Chondrocyte (in vitro differentiated cells): ENCODE results near the gene RETREG1. TPM values are rescaled to one million over a fixed set of nuclear protein-coding genes. Genes with fewer than 3 reads are reported as not detected.

Source experiments
- DNase-seq: peaks from one replicate; pipeline ENCODE4 v3.0.0; 2021; ENCODE audit warnings: mixed read lengths, low spot score
- H3K27ac Mint-ChIP-seq: one replicate; pipeline ENCODE4 v1.8.0; 2021; ENCODE audit warnings: mild to moderate bottlenecking, moderate library complexity, mixed read lengths; ENCODE audit not compliant: unreplicated experiment
- H3K27me3 Mint-ChIP-seq: 2 replicates; pipeline ENCODE4 v1.8.0; 2021; ENCODE audit warnings: low read depth, mixed read lengths
- H3K36me3 Mint-ChIP-seq: 2 replicates; pipeline ENCODE4 v1.8.0; 2021; ENCODE audit warnings: low read depth, mixed read lengths
- H3K4me1 Mint-ChIP-seq: 2 replicates; pipeline ENCODE4 v1.8.0; 2021; ENCODE audit warnings: low read depth, mild to moderate bottlenecking, mixed read lengths
- H3K4me3 Mint-ChIP-seq: one replicate; pipeline ENCODE4 v1.8.0; 2021; ENCODE audit warnings: mild to moderate bottlenecking, moderate library complexity, mixed read lengths; ENCODE audit not compliant: unreplicated experiment
- H3K9me3 Mint-ChIP-seq: 2 replicates; pipeline ENCODE4 v1.8.0; 2021; ENCODE audit warnings: low read depth, mixed read lengths
- CTCF ChIP-seq: fragments of 200-600 bp; sonication (generic); IDR thresholded peaks from 2 replicates; pipeline ENCODE4 v1.5.0; 2021; ENCODE audit warnings: antibody characterized with exemption, mild to moderate bottlenecking, moderate library complexity
- total RNA-seq: library from RNA; stranded (reverse); gene quantifications from 3 replicates; pipeline ENCODE4 v1.2.1, GENCODE V29; 2021

The RETREG1 gene
- total RNA-seq, 1 donor from 2014 or later: 3.3 TPM

- no peaks in the 10 kb centered on the region for H3K9me3 Mint-ChIP-seq
- H3K27me3 Mint-ChIP-seq: peaks cover 1% of the 10 kb centered on the region
- TF ChIP-seq CTCF: no peak
- H3K27ac Mint-ChIP-seq: peak overlapping the region; percentile 19
- H3K4me1 Mint-ChIP-seq: peaks cover 15% of the 10 kb centered on the region
- DNase-seq: no peak
- H3K36me3 Mint-ChIP-seq: no peaks in the 10 kb centered on the region
- no peak overlapping the region for H3K4me3 Mint-ChIP-seq
Measured at GRCh38 chr5:16574789-16575721, 41.7 kb downstream of the RETREG1 start.

GRCh38 chr5:16573401-16573800 is 43.4 kb downstream of the RETREG1 start:
- H3K36me3 Mint-ChIP-seq: no peaks in the 10 kb centered on the region
- H3K27ac Mint-ChIP-seq: no peak overlapping the region
- H3K4me1 Mint-ChIP-seq: peaks cover 8% of the 10 kb centered on the region
- peaks cover 1% of the 10 kb centered on the region for H3K27me3 Mint-ChIP-seq
- H3K4me3 Mint-ChIP-seq: no peak overlapping the region
- no peak for TF ChIP-seq CTCF
- DNase-seq: no peak
- H3K9me3 Mint-ChIP-seq: peaks cover 4% of the 10 kb centered on the region

- H3K9me3 Mint-ChIP-seq: peaks cover 4% of the 10 kb centered on the region
- H3K27ac Mint-ChIP-seq: no peak overlapping the region
- no peaks in the 10 kb centered on the region for H3K36me3 Mint-ChIP-seq
- H3K4me3 Mint-ChIP-seq: no peak overlapping the region
- peaks cover 1% of the 10 kb centered on the region for H3K27me3 Mint-ChIP-seq
- no peak for TF ChIP-seq CTCF
- peaks cover 7% of the 10 kb centered on the region for H3K4me1 Mint-ChIP-seq
- no peak for DNase-seq
Measured at GRCh38 chr5:16572289-16573015, 44.3 kb downstream of the RETREG1 start.

GRCh38 chr5:16571016-16571415 is 45.8 kb downstream of the RETREG1 start:
- Mint-ChIP-seq H3K4me1 (peaks cover 7% of the 10 kb centered on the region), H3K36me3 (no peaks in the 10 kb centered on the region), H3K9me3 (peaks cover 4% of the 10 kb centered on the region), H3K27me3 (peaks cover 4% of the 10 kb centered on the region), H3K4me3 (no peak overlapping the region), H3K27ac (no peak overlapping the region)
- no peak for DNase-seq
- TF ChIP-seq CTCF: no peak

GRCh38 chr5:16570121-16570815 is 46.5 kb downstream of the RETREG1 start:
- Mint-ChIP-seq H3K4me3 (no peak overlapping the region), H3K27ac (no peak overlapping the region), H3K27me3 (peaks cover 4% of the 10 kb centered on the region), H3K36me3 (peaks cover 2% of the 10 kb centered on the region), H3K4me1 (peaks cover 7% of the 10 kb centered on the region), H3K9me3 (peaks cover 4% of the 10 kb centered on the region)
- DNase-seq: no peak
- no peak for TF ChIP-seq CTCF
